Upper lobe of left lung (tissue), 6 donors: Measurements from ENCODE around the gene EDN2. TPM values are rescaled to one million over a fixed set of nuclear protein-coding genes. Genes with fewer than 3 reads are reported as not detected.

Experiments used
- ATAC-seq, 2 donors: fragments of 200-7000 bp; cut with Tn5 transposase; one replicate each; pipeline ENCODE4 v1.9.1; 2022; ENCODE audit warnings: mild to moderate bottlenecking in 2 of 2, moderate library complexity in 2 of 2; ENCODE audit not compliant: low FRiP score in 2 of 2
- DNase-seq, 2 donors: peaks; one replicate each; pipeline ENCODE4 v3.0.0-alpha.2; 2019 to 2020
- H3K27ac ChIP-seq, 4 donors: fragments of 200-600 bp; sonication (generic); one replicate each; pipeline ENCODE4 v1.5.1; 2016 to 2019
- H3K27me3 ChIP-seq, 4 donors: fragments of 200-600 bp; sonication (generic); one replicate each; pipeline ENCODE4 v1.5.1; 2017 to 2019
- H3K36me3 ChIP-seq, 4 donors: fragments of 200-600 bp; sonication (generic); one replicate each; pipeline ENCODE4 v1.5.1; 2016 to 2019
- H3K4me1 ChIP-seq, 4 donors: fragments of 200-600 bp; sonication (generic); one replicate each; pipeline ENCODE4 v1.5.1; 2018 to 2019
- H3K4me3 ChIP-seq, 4 donors: fragments of 200-600 bp; sonication (generic); one replicate each; pipeline ENCODE4 v1.5.1; 2017 to 2019; ENCODE audit warnings: mild to moderate bottlenecking in 2 of 4, moderate library complexity in 1 of 4
- H3K9me3 ChIP-seq, 4 donors: fragments of 200-600 bp; sonication (generic); one replicate each; pipeline ENCODE4 v1.5.1; 2018 to 2019
- CTCF ChIP-seq, 6 experiments: fragments of 450-650 bp in 4 of 6; fragments of 200-600 bp in 2 of 6; sonication (generic) in 2 of 6; IDR thresholded peaks; one replicate each; pipeline ENCODE4 v1.5.1; 2016 to 2019; ENCODE audit warnings: antibody characterized with exemption in 6 of 6
- EP300 ChIP-seq, 4 donors: sonication (generic); formaldehyde crosslinking; IDR thresholded peaks; one replicate each; pipeline ENCODE4 v1.5.1; 2017; ENCODE audit warnings: antibody characterized with exemption in 4 of 4, control low read depth in 2 of 4
- POLR2A ChIP-seq, 4 donors: fragments of 450-650 bp; IDR thresholded peaks; one replicate each; pipeline ENCODE4 v1.5.1; 2016 to 2017; ENCODE audit warnings: antibody characterized with exemption in 4 of 4, mild to moderate bottlenecking in 2 of 4
- POLR2AphosphoS5 ChIP-seq, 2 donors: sonication (generic); formaldehyde crosslinking; IDR thresholded peaks; one replicate each; pipeline ENCODE4 v1.5.1; 2017; ENCODE audit warnings: antibody characterized with exemption in 2 of 2
- WGBS, 2 donors: methylation state at CpG; one replicate each; pipeline ENCODE4 v1.1.5; 2017 to 2018; 5-methylcytosine and 5-hydroxymethylcytosine counted together
- total RNA-seq, 6 donors: library from RNA; depleted of rRNA in 4 of 6; stranded (reverse); fragments of >200 nt in 4 of 6; gene quantifications; one replicate each; pipeline versions ENCODE4 v1.1.0 to v1.2.1, GENCODE V29; 2016 to 2021
- donor health status: DM: no; HTN: no; CAD: no; lungs with moderate emphysema.
- donor health status: DM: no; HTN: yes; CAD: no; lungs with severe emphysema.

The EDN2 gene
- total RNA-seq, 6 donors from 2014 or later: 0.49 to 4.0 (median 0.77) TPM; not detected in 3

DNA sequence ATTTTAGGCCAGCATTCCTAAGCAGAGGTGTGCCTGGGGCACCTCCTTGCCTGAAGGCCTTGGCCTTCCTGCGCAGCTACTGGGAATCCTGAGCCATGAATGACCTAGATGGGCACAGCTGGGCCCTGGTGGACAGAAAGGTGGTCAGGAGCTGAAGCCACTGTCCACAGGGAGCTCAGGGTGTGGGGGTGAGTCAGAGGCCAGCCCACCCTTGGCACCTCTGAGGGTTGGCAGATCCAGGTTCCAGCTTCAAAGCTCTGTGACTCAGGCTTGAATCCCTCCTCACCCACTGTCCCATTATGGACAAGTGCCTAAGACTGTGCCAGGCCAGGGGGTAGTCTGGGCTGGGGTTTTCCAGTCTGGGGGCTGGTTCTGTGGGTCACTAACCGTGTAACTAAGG is 6.4 kb upstream of the EDN2 start:
- ATAC-seq (no peak), DNase-seq (no peak)
- Histone ChIP-seq H3K4me3 (no peak overlapping the region), H3K27ac (no peak overlapping the region), H3K9me3 (no peaks in the 10 kb centered on the region), H3K4me1 (peaks cover 7 to 33% (median 22%) of the 10 kb centered on the region in 4 donors), H3K36me3 (no peaks in the 10 kb centered on the region), H3K27me3 (no peaks in the 10 kb centered on the region)
- TF ChIP-seq POLR2A (IDR thresholded peaks at IDR 0.05) (no peak), EP300 (IDR thresholded peaks at IDR 0.05) (no peak), CTCF (IDR thresholded peaks at IDR 0.05) (no peak), POLR2AphosphoS5 (IDR thresholded peaks at IDR 0.05) (no peak)
- 84% methylated on average over 2 of the region's 2 CpGs; no CpG with 5 or more reads in 1 of the 2 donors for WGBS, 2 donors

DNA sequence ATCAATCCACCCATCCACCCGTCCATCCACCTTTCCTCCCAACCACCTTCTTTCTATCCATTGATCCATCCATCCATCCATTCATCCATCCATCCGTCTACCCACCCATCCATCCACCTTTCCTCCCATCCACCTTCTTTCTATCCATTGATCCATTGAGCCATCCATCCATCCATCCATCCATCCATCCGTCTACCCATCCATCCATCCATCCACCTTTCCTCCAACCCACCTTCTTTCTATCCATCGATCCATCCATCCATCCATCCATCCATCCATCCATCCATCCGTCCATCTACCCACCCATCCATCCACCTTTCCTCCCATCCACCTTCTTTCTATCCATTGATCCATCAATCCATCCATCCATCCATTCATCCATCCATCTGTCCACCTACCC is 5.1 kb upstream of the EDN2 start:
- WGBS, 2 donors: 87 to 95% methylated on average over 5 of the region's 5 CpGs

DNA sequence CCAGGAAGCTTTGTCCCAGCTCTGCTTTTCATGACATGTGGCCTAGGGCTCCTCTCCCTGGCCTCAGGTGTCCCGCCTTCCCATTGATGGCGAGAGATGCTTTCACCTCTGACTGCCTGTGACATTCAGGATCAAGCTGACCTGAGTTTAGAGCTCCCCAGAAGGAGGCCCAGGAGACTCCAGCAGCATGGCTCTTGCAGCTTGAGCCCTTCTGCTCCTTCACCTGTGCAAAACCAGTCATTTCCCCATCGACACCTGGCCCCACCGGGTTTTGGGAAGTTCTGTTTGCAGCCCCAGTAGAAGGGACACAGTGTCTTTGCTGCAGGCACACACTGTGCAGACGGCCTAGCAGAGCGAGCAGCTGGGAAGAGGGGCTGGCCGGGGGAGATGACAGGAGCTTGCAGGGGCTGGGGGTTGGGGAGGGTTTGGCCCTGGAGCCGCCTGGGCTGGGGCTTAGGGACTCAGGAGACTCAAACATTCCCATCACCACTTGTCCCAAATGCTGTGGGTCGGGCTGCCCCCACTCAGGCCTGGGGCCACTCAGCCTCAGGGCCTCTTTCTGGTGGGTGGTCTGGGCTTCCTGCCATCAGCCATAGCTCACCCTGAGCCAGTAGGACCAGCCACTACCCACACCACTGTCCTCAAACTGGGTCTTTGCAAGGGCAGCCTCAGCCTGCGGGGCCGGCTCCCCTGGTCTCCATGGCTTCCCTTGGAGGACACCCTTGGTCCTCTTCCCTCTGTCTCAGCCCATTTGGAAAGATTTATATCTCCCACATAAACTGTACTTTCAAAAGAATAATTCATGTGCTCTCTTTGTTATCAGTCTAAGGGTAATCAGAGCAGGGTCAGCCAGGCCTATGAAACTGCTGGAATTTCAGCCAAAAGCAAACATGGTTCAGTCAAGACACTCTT is 3.8 kb upstream of the EDN2 start:
- Histone ChIP-seq H3K4me3 (no peak overlapping the region), H3K27me3 (no peaks in the 10 kb centered on the region), H3K27ac (no peak overlapping the region), H3K9me3 (no peaks in the 10 kb centered on the region), H3K4me1 (peaks cover 20 to 47% (median 37%) of the 10 kb centered on the region in 4 donors), H3K36me3 (no peaks in the 10 kb centered on the region)
- TF ChIP-seq CTCF (IDR thresholded peaks at IDR 0.05) (no peak), POLR2AphosphoS5 (IDR thresholded peaks at IDR 0.05) (no peak), POLR2A (IDR thresholded peaks at IDR 0.05) (no peak), EP300 (IDR thresholded peaks at IDR 0.05) (no peak)
- no peak for ATAC-seq
- DNase-seq: no peak
- 86 to 90% methylated on average over 2 to 9 of the region's 11 CpGs for WGBS, 2 donors

More for the DNA sequence above, 5.1 kb upstream of the EDN2 start:
- DNase-seq: no peak
- H3K4me1 ChIP-seq: peaks cover 13 to 39% (median 27%) of the 10 kb centered on the region in 4 donors
- H3K4me3 ChIP-seq: no peak overlapping the region
- H3K36me3 ChIP-seq: no peaks in the 10 kb centered on the region
- no peaks in the 10 kb centered on the region for H3K9me3 ChIP-seq
- no peaks in the 10 kb centered on the region for H3K27me3 ChIP-seq
- no peak for TF ChIP-seq CTCF (IDR thresholded peaks at IDR 0.05)
- no peak for TF ChIP-seq POLR2AphosphoS5 (IDR thresholded peaks at IDR 0.05)
- TF ChIP-seq EP300 (IDR thresholded peaks at IDR 0.05): no peak
- no peak for TF ChIP-seq POLR2A (IDR thresholded peaks at IDR 0.05)
- no peak for ATAC-seq
- H3K27ac ChIP-seq: no peak overlapping the region

- peaks cover 20 to 53% (median 46%) of the 10 kb centered on the region in 4 donors for H3K4me1 ChIP-seq
- no peak for DNase-seq
Observed at GRCh38 chr1:41487126-41488039, 2.9 kb upstream of the EDN2 start.

More at GRCh38 chr1:41487126-41488039, 2.9 kb upstream of the EDN2 start:
- ATAC-seq: no peak
- no peak for TF ChIP-seq CTCF (IDR thresholded peaks at IDR 0.05)
- no peak for TF ChIP-seq EP300 (IDR thresholded peaks at IDR 0.05)
- no peak for TF ChIP-seq POLR2AphosphoS5 (IDR thresholded peaks at IDR 0.05)
- no peak for TF ChIP-seq POLR2A (IDR thresholded peaks at IDR 0.05)
- H3K27me3 ChIP-seq: no peaks in the 10 kb centered on the region
- WGBS, 2 donors: 52 to 60% methylated on average over 13 to 16 of the region's 16 CpGs
- H3K36me3 ChIP-seq: no peaks in the 10 kb centered on the region
- H3K9me3 ChIP-seq: no peaks in the 10 kb centered on the region
- H3K4me3 ChIP-seq: no peak overlapping the region
- H3K27ac ChIP-seq: no peak overlapping the region
